Measurements from ENCODE around the gene ZNF385B. TPM values are rescaled to one million over a fixed set of nuclear protein-coding genes. Genes with fewer than 3 reads are reported as not detected.

The ZNF385B gene
- total and polyA plus RNA-seq, 9 of the 15 experiments (the other 6 are each of a cell fraction or from before 2014, with no cell fraction given) = 0.50 TPM; not detected in 8

DNA sequence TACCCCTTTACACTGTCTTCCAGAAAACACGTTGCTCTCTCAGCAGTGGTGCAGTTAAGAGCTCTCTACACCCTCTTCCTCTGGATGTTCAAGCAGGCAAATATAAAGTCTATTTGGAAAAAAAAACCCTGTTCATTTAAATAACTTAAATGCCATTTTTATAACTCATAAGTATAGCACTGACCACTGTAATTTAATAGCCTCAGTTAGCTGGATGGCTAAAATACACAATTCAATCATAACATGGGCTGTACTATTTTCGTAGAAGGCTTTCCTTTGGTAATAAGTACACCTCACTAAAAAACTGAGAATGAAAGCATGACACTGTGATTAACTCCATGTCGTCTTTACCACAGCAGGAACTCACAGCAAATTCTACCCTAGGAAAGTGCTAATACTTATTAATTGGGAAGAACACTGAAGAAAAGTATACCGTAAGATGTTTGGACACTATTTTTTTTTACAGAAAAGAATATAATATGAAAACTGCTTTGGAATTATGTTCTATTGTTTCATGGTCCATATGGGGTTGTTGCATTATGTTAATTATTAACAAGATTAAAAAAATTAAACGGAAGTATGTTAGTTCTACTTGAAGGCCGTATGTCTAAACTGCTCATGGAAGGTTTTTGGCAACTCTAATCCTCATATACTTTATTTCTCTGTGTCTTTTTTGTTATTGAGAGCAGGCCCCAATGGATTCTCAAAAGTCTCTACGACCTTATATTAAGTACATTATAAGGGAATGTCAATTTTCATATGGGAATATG lies 269.1 kb downstream of the ZNF385B start:
- Histone ChIP-seq H3K79me2 (ENCODE audit: control insufficient read depth, insufficient read depth, low read length) (no peaks in the 10 kb centered on the region), H3K27me3 (ENCODE audit: control insufficient read depth in 2 of 2, insufficient read depth in 2 of 2, low read length in 2 of 2) (no peaks in the 10 kb centered on the region), H3K9ac (ENCODE audit: insufficient read depth in 1 of 2, low read depth in 2 of 2, low read length in 2 of 2) (no peak overlapping the region), H3K27ac (ENCODE audit: extremely low read depth, low read depth, low read length) (no peak overlapping the region), H3K9me1 (ENCODE audit: control insufficient read depth, insufficient read depth, low read length) (no peaks in the 10 kb centered on the region), H2AFZ (ENCODE audit: low read depth, low read length) (no peak overlapping the region), H3K36me3 (ENCODE audit: control insufficient read depth, insufficient read depth, low read length) (no peaks in the 10 kb centered on the region), H3K4me1 (replicated peaks in 1 of 2; ENCODE audit: control insufficient read depth in 2 of 2, insufficient read depth in 2 of 2, low read length in 2 of 2) (no peaks in the 10 kb centered on the region), H3K4me2 (ENCODE audit: insufficient read depth, low read length) (no peak overlapping the region), H3K4me3 (no peak overlapping the region), H3K9me3 (replicated peaks; ENCODE audit: control insufficient read depth, insufficient read depth, low read depth, low read length) (no peaks in the 10 kb centered on the region; the same call in 1 of the 2 replicates), H4K20me1 (replicated peaks; ENCODE audit: control insufficient read depth, insufficient read depth, low read length) (no peaks in the 10 kb centered on the region)
- POLR2A ChIA-PET = no interaction called here
- BruUV-seq (replicated peaks) = no TSS peak
- FAIRE-seq (no peak), DNase-seq (ENCODE audit: extremely low read depth in 1 of 4, low spot score in 3 of 4) (no peak), ATAC-seq (no peak)
- TF ChIP-seq NCOR1 (IDR thresholded peaks at IDR 0.05) (no peak), ZNF695 (CRISPR knock-in tag; IDR thresholded peaks at IDR 0.05) (no peak), TAF15 (IDR thresholded peaks at IDR 0.05; ENCODE audit: low read depth, low read length) (no peak), CCNT2 (IDR thresholded peaks at IDR 0.05; ENCODE audit: borderline replicate concordance, extremely low read depth, insufficient read length, low read depth, low read length) (no peak), SMAD3 (CRISPR knock-in tag; conservative IDR thresholded peaks at IDR 0.05) (no peak)
- WGBS (ENCODE audit: insufficient coverage, low coverage, missing lambda C conversion rate) = 0% methylated on average over 7 of the region's 7 CpGs
- intact Hi-C loops (cut with micrococcal nuclease) = no loop called here
- CTCF ChIA-PET (ENCODE audit: low intra/inter-chr PET ratio) = no interaction called here
- in situ Hi-C loops (cut with MboI) = no loop called here

DNA sequence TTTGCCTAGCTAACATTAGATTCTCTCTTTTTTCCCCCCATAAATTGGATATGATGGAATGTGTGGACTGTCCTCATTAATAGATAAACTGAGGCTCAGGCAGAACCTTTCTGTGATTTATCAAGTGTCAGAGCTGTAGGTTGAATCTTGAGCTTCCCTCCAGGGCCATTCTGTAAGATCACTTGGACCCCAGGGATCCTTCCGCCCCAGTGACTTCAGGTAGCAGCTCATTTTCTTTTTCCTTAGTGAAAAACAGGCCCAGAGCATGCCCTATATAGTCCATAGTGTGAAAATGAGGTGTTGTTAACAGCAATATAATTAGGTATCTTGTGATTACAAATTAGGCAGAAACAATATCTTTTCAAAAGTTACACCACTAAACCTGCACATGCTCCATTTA lies 269.7 kb downstream of the ZNF385B start:
- in situ Hi-C loops (cut with MboI) = no loop called here
- no peak overlapping the region for H3K9ac ChIP-seq (ENCODE audit: insufficient read depth in 1 of 2, low read depth in 2 of 2, low read length in 2 of 2)
- ChIA-PET POLR2A (no interaction called here), CTCF (ENCODE audit: low intra/inter-chr PET ratio) (no interaction called here)
- TF ChIP-seq FIP1L1 (IDR thresholded peaks at IDR 0.05; ENCODE audit: low read depth, low read length, poor library complexity, severe bottlenecking) = no peak
- no peaks in the 10 kb centered on the region for H3K27me3 ChIP-seq (ENCODE audit: control insufficient read depth in 2 of 2, insufficient read depth in 2 of 2, low read length in 2 of 2)
- intact Hi-C loops (cut with micrococcal nuclease) = no loop called here
- H4K20me1 ChIP-seq (replicated peaks; ENCODE audit: control insufficient read depth, insufficient read depth, low read length) = no peaks in the 10 kb centered on the region
- FAIRE-seq = no peak
- no peaks in the 10 kb centered on the region for H3K36me3 ChIP-seq (ENCODE audit: control insufficient read depth, insufficient read depth, low read length)
- no peak overlapping the region for H3K4me2 ChIP-seq (ENCODE audit: insufficient read depth, low read length)
- 0% methylated on average over 1 of the region's 1 CpG for WGBS (ENCODE audit: insufficient coverage, low coverage, missing lambda C conversion rate)
- no peaks in the 10 kb centered on the region for H3K9me1 ChIP-seq (ENCODE audit: control insufficient read depth, insufficient read depth, low read length)
- H3K27ac ChIP-seq (ENCODE audit: extremely low read depth, low read depth, low read length) = no peak overlapping the region
- ATAC-seq = no peak
- no peak for DNase-seq (ENCODE audit: extremely low read depth in 1 of 4, low spot score in 3 of 4)
- no peak overlapping the region for H2AFZ ChIP-seq (ENCODE audit: low read depth, low read length)
- no TSS peak for BruUV-seq (replicated peaks)
- H3K79me2 ChIP-seq (ENCODE audit: control insufficient read depth, insufficient read depth, low read length) = no peaks in the 10 kb centered on the region
- no peaks in the 10 kb centered on the region for H3K4me1 ChIP-seq (replicated peaks in 1 of 2; ENCODE audit: control insufficient read depth in 2 of 2, insufficient read depth in 2 of 2, low read length in 2 of 2)
- no peak overlapping the region for H3K4me3 ChIP-seq
- H3K9me3 ChIP-seq (replicated peaks; ENCODE audit: control insufficient read depth, insufficient read depth, low read depth, low read length) = no peaks in the 10 kb centered on the region; the same call in 1 of the 2 replicates
